Measurements from ENCODE around the gene MMP19. TPM values are rescaled to one million over a fixed set of nuclear protein-coding genes. Genes with fewer than 3 reads are reported as not detected.

MMP19 gene
- total RNA-seq, 1 experiment from 2014 or later, result 2.3 TPM

DNA sequence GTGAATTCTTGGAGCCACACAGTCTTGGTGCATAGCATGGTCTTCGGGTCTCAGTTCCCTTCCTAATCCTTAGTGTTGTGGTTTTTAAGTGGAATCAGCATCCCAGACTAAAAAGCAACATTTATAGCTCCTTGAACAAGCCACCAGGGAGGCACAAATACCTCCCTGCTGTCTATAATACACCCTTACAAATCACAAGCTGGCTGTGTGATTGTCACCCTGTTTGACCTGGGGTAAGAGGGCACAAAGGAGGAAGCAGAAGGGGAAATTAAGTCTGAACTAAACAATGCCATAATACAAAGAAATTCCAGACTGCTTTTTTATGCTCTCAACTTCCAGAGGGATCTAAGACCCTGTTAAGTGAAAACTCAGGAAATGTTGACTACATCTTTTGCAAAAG is 7.7 kb upstream of the MMP19 start:
- ChIA-PET POLR2A (ENCODE audit: low non-redundant PET) (no interaction called here), CTCF (no interaction called here)
- H3K27me3 ChIP-seq (replicated peaks; ENCODE audit: insufficient read depth, low read depth, low read length, poor library complexity), result no peaks in the 10 kb centered on the region
- BruUV-seq (replicated peaks), result no TSS peak
- H3K4me3 ChIP-seq (ENCODE audit: low read depth, low read length, poor library complexity, severe bottlenecking), result no peak overlapping the region
- TF ChIP-seq, protein P1, sequence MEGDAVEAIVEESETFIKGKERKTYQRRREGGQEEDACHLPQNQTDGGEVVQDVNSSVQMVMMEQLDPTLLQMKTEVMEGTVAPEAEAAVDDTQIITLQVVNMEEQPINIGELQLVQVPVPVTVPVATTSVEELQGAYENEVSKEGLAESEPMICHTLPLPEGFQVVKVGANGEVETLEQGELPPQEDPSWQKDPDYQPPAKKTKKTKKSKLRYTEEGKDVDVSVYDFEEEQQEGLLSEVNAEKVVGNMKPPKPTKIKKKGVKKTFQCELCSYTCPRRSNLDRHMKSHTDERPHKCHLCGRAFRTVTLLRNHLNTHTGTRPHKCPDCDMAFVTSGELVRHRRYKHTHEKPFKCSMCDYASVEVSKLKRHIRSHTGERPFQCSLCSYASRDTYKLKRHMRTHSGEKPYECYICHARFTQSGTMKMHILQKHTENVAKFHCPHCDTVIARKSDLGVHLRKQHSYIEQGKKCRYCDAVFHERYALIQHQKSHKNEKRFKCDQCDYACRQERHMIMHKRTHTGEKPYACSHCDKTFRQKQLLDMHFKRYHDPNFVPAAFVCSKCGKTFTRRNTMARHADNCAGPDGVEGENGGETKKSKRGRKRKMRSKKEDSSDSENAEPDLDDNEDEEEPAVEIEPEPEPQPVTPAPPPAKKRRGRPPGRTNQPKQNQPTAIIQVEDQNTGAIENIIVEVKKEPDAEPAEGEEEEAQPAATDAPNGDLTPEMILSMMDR (conservative IDR thresholded peaks at IDR 0.05; ENCODE audit: low read depth, low read length), result no peak
- TF ChIP-seq EZH2 (IDR thresholded peaks at IDR 0.05; ENCODE audit: borderline replicate concordance, low read depth, low read length, poor library complexity, severe bottlenecking), result no peak
- H3K36me3 ChIP-seq (ENCODE audit: insufficient read depth, low read length, poor library complexity, severe bottlenecking), result no peaks in the 10 kb centered on the region
- no peak overlapping the region for H3K27ac ChIP-seq (ENCODE audit: low read depth, low read length, poor library complexity, severe bottlenecking)
- DNase-seq (ENCODE audit: low spot score), result no peak
- peaks cover 17% of the 10 kb centered on the region for H3K4me1 ChIP-seq (ENCODE audit: insufficient read depth, low read length, poor library complexity, severe bottlenecking)
- intact Hi-C loops (cut with micrococcal nuclease; ENCODE audit: unreplicated experiment), result no loop called here
- H3K9me3 ChIP-seq (ENCODE audit: low read depth, low read length, poor library complexity, severe bottlenecking), result no peaks in the 10 kb centered on the region

DNA sequence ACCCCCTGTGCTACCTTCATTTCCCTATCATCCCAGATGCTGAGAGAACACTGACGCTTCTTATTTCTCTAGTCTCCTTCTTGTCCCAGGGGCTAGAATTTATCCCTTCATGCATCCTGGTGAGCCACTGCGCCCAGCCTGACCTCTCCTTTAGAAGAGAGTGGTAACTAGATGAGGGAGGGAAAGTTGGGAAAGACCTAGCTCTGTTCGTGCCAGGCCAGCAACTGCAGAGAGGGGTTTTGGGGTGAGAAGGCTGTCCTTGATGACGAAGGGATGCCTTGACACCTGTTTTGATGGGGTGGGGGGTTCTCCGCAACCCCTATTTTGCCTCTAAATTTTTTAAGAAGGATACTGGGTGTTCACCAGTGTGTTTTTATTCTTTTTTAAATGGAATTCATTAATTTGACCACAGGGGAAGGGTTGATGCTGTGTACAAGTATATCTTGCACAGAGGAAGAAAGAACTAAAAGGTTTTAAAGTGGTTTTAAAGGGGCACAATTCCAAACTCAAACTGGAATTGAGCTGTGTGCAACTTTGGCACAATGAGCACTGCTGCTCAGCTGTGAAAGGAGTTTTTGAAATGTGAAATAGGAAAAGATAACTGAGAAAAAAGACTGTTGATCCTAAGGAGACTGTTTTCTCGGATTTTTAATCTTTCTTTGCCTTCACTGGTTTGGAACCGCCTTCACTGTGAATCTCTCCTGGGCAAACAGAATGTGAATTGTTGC is 7.0 kb upstream of the MMP19 start:
- DNase-seq (ENCODE audit: low spot score), result no peak
- CTCF ChIA-PET, result no interaction called here
- peaks cover 17% of the 10 kb centered on the region for H3K4me1 ChIP-seq (ENCODE audit: insufficient read depth, low read length, poor library complexity, severe bottlenecking)
- no peak overlapping the region for H3K27ac ChIP-seq (ENCODE audit: low read depth, low read length, poor library complexity, severe bottlenecking)
- H3K27me3 ChIP-seq (replicated peaks; ENCODE audit: insufficient read depth, low read depth, low read length, poor library complexity), result no peaks in the 10 kb centered on the region
- no peaks in the 10 kb centered on the region for H3K9me3 ChIP-seq (ENCODE audit: low read depth, low read length, poor library complexity, severe bottlenecking)
- no TSS peak for BruUV-seq (replicated peaks)
- H3K4me3 ChIP-seq (ENCODE audit: low read depth, low read length, poor library complexity, severe bottlenecking), result no peak overlapping the region
- intact Hi-C loops (cut with micrococcal nuclease; ENCODE audit: unreplicated experiment), result no loop called here
- H3K36me3 ChIP-seq (ENCODE audit: insufficient read depth, low read length, poor library complexity, severe bottlenecking), result no peaks in the 10 kb centered on the region
- no peak for TF ChIP-seq EZH2 (IDR thresholded peaks at IDR 0.05; ENCODE audit: borderline replicate concordance, low read depth, low read length, poor library complexity, severe bottlenecking)
- TF ChIP-seq, protein P1 (conservative IDR thresholded peaks at IDR 0.05; ENCODE audit: low read depth, low read length), result no peak
- POLR2A ChIA-PET (ENCODE audit: low non-redundant PET), result no interaction called here

DNA sequence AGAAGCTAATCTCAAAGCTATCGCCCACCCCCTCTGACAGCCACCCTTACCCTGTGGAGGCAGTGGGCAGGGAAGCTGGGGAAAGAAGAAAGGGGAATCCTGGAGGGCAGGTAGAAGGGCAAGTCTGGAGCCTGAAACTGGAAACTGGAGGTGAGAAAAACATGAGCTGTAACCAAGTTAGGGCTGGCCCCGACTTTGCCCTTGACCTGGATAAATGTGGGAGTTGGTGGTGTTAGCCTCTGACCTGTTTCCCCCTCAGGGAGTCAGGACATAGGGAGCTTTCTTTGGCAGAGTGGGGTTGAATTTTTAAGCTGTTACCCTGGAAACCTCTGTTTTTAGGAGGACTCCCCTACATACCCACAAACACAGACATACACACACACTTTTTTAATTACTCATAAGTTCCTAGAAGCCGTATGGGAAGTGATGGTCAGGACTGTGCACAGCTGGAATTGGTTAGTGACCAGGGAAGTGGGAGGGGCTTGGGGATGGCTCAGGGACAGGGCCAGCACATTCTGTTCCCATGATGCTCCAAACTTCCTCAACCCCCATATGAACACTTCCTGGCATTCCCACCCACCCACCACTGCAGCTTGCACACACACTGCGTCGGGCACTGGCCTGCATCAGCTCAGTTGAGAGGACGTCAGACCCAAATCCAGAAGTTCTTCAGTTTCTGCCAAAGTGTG is 5.0 kb upstream of the MMP19 start:
- Histone ChIP-seq H3K27ac (ENCODE audit: low read depth, low read length, poor library complexity, severe bottlenecking) (peak overlapping the region; percentile 46), H3K27me3 (replicated peaks; ENCODE audit: insufficient read depth, low read depth, low read length, poor library complexity) (no peaks in the 10 kb centered on the region), H3K36me3 (ENCODE audit: insufficient read depth, low read length, poor library complexity, severe bottlenecking) (no peaks in the 10 kb centered on the region), H3K9me3 (ENCODE audit: low read depth, low read length, poor library complexity, severe bottlenecking) (no peaks in the 10 kb centered on the region), H3K4me1 (ENCODE audit: insufficient read depth, low read length, poor library complexity, severe bottlenecking) (peaks cover 21% of the 10 kb centered on the region), H3K4me3 (ENCODE audit: low read depth, low read length, poor library complexity, severe bottlenecking) (no peak overlapping the region)
- no TSS peak for BruUV-seq (replicated peaks)
- TF ChIP-seq, protein P1 (conservative IDR thresholded peaks at IDR 0.05; ENCODE audit: low read depth, low read length), result no peak
- TF ChIP-seq EZH2 (IDR thresholded peaks at IDR 0.05; ENCODE audit: borderline replicate concordance, low read depth, low read length, poor library complexity, severe bottlenecking), result no peak
- CTCF ChIA-PET, result interaction anchor here (1.1 to 1.2 kb wide), 2 partner anchors 30 to 93 kb away, joined by 3 to 10 read pairs; partner anchors contain the start of gene ORMDL2
- peak; percentile 77 for DNase-seq (ENCODE audit: low spot score)
- POLR2A ChIA-PET (ENCODE audit: low non-redundant PET), result interaction anchor here (0.7 kb wide), 1 partner anchor 674 kb away, joined by 17 read pairs; the partner anchor contains the start of gene RBMS2
- intact Hi-C loops (cut with micrococcal nuclease; ENCODE audit: unreplicated experiment), result no loop called here

Measured in A673 (cell line).